Fibroblast of lung (primary cell): ENCODE data around the gene ERICH6.

ENCODE experiments used
- CTCF ChIP-seq, 2 donors: IDR thresholded peaks in 1 of 2; conservative IDR thresholded peaks in 1 of 2; 1 replicate in 1 of 2; 2 replicates in 1 of 2; pipeline ENCODE4 v1.5.1; 2011 to 2012; ENCODE audit warnings: low read length in 2 of 2, control low read depth in 1 of 2, inconsistent platforms in 1 of 2, low read depth in 1 of 2, mild to moderate bottlenecking in 1 of 2
- EZH2 ChIP-seq: IDR thresholded peaks from 2 replicates; pipeline ENCODE4 v1.5.1; 2012; ENCODE audit warnings: low read length, control low read depth, mild to moderate bottlenecking; ENCODE audit errors: missing control alignments

GRCh38 chr3:150609988-150610387 is 93.7 kb downstream of the ERICH6 start:
- TF ChIP-seq CTCF (conservative IDR thresholded peaks at IDR 0.05 in 1 of 2, IDR thresholded peaks at IDR 0.05 in 1 of 2; ENCODE audit: low read depth in 1 of 2, low read length in 2 of 2) (no peak), EZH2 (no peak)
